A673 (cell line): ENCODE results near the gene SLC6A12.

ENCODE experiments used
- CTCF ChIP-seq: fragments of 300-800, 200-600 bp; sonication (generic); conservative IDR thresholded peaks from 2 replicates; pipeline ENCODE4 v1.5.1; 2017; ENCODE audit warnings: low read depth, mild to moderate bottlenecking, antibody characterized with exemption, low read length, moderate library complexity, mixed read lengths
- EZH2 ChIP-seq: fragments of 200-600 bp; sonication (generic); IDR thresholded peaks from 2 replicates; pipeline ENCODE4 v1.6.1; 2017; ENCODE audit warnings: borderline replicate concordance, low read depth, mild to moderate bottlenecking, mixed read lengths, antibody characterized with exemption, low read length; ENCODE audit not compliant: poor library complexity, severe bottlenecking

GRCh38 chr12:195156-195555 lies 18.8 kb downstream of the SLC6A12 start:
- TF ChIP-seq CTCF, result no peak
- TF ChIP-seq EZH2, result no peak
